ENCODE results near the gene PADI3. TPM values are rescaled to one million over a fixed set of nuclear protein-coding genes. Genes with fewer than 3 reads are reported as not detected.
A peak's percentile ranks its signal among the peaks of the same experiment; 100 is the strongest.

Gene PADI3
- polyA plus RNA-seq, 1 donor (not counting 4 experiments of a cell fraction or from before 2014, with no cell fraction given) = 6.1 TPM

DNA sequence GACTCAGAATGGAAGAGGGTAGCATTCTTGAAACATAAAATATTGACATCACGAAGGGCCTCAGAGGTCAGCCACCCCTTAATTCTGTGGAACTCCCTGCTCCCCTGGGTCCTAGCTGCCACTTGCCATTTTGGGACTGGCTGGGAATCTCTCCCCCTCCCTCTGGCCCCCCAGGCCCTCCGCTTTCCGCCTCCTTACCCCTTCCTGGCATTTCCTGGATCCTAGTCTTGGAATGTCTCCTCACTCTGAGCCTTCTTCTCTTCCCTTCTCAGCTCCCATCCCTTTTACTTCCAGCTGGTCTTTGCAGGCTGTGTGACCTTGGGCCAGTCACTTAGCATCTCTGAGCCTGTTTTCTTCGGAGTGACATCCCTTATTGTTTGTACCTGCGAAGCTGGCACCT, 39.5 kb upstream of the PADI3 start:
- dilution Hi-C loops (cut with MboI; ENCODE audit: extremely low pct_ligation_motif_present, low sequenced_read_pairs) = no loop called here
- TF ChIP-seq, protein P1, sequence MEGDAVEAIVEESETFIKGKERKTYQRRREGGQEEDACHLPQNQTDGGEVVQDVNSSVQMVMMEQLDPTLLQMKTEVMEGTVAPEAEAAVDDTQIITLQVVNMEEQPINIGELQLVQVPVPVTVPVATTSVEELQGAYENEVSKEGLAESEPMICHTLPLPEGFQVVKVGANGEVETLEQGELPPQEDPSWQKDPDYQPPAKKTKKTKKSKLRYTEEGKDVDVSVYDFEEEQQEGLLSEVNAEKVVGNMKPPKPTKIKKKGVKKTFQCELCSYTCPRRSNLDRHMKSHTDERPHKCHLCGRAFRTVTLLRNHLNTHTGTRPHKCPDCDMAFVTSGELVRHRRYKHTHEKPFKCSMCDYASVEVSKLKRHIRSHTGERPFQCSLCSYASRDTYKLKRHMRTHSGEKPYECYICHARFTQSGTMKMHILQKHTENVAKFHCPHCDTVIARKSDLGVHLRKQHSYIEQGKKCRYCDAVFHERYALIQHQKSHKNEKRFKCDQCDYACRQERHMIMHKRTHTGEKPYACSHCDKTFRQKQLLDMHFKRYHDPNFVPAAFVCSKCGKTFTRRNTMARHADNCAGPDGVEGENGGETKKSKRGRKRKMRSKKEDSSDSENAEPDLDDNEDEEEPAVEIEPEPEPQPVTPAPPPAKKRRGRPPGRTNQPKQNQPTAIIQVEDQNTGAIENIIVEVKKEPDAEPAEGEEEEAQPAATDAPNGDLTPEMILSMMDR (optimal IDR thresholded peaks at IDR 0.05 in 1 of 3, IDR thresholded peaks at IDR 0.05 in 1 of 3, conservative IDR thresholded peaks at IDR 0.05 in 1 of 3; ENCODE audit: extremely low read depth in 1 of 3, insufficient read depth in 2 of 3, low read length in 3 of 3) = no peak
- no peak for TF ChIP-seq EZH2 (IDR thresholded peaks at IDR 0.05; ENCODE audit: low read length)
- DNase-seq (ENCODE audit: low read depth, low spot score) (no peak), FAIRE-seq (no peak)
- no peaks in the 10 kb centered on the region for H3K27me3 ChIP-seq (ENCODE audit: control insufficient read depth, extremely low read depth, insufficient read depth, low read length)
- H3K4me3 ChIP-seq (ENCODE audit: control insufficient read depth in 2 of 3, extremely low read depth in 1 of 3, insufficient read depth in 2 of 3, low read depth in 1 of 3, low read length in 3 of 3) = no peak overlapping the region
- peaks cover 2% of the 10 kb centered on the region for H3K9me1 ChIP-seq (ENCODE audit: control insufficient read depth, extremely low read depth, insufficient read depth, low read length)
- peaks cover 62% of the 10 kb centered on the region for H3K4me1 ChIP-seq (ENCODE audit: control insufficient read depth, extremely low read depth, insufficient read depth, low read length)
- no peaks in the 10 kb centered on the region for H3K79me2 ChIP-seq (ENCODE audit: control insufficient read depth, insufficient read depth, low read length)
- no peak overlapping the region for H3K27ac ChIP-seq (ENCODE audit: control insufficient read depth, insufficient read depth, low read length)
- H2AFZ ChIP-seq (ENCODE audit: control insufficient read depth, low read length) = no peak overlapping the region
- no peaks in the 10 kb centered on the region for H4K20me1 ChIP-seq (ENCODE audit: control insufficient read depth, extremely low read depth, insufficient read depth, low read length)
- no peaks in the 10 kb centered on the region for H3K36me3 ChIP-seq (ENCODE audit: control insufficient read depth in 2 of 2, extremely low read depth in 1 of 2, insufficient read depth in 2 of 2, low read length in 2 of 2)
- no peak overlapping the region for H3K4me2 ChIP-seq (ENCODE audit: control insufficient read depth, extremely low read depth, insufficient read depth, low read depth, low read length)
- peak overlapping the region; percentile 7 for H3K9ac ChIP-seq (ENCODE audit: control insufficient read depth, extremely low read depth, insufficient read depth, low read length)
- no peaks in the 10 kb centered on the region for H3K9me3 ChIP-seq (ENCODE audit: control insufficient read depth, low read depth, low read length)

DNA sequence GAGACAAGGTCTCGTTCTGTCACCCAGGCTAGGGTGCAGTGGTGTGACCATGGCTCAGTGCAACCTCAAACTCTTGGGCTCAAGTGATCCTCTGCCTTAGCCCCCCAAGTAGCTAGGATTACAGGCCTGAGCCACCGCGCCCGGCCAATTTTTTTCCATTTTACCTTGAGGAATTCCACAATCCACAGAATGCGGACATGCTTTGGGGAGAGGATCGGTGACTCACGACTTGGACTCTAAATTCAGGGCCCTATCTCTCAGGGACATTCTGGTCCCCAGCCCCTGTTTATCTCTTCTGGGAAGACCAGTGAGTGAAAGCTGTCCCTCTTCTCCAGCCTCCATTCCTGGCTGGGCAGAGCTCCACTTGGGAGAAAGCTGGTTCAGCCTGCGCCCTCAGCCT, 38.7 kb upstream of the PADI3 start:
- Histone ChIP-seq H3K4me3 (ENCODE audit: control insufficient read depth in 2 of 3, extremely low read depth in 1 of 3, insufficient read depth in 2 of 3, low read depth in 1 of 3, low read length in 3 of 3) (no peak overlapping the region), H3K4me1 (ENCODE audit: control insufficient read depth, extremely low read depth, insufficient read depth, low read length) (peaks cover 63% of the 10 kb centered on the region), H3K9me3 (ENCODE audit: control insufficient read depth, low read depth, low read length) (no peaks in the 10 kb centered on the region), H3K4me2 (ENCODE audit: control insufficient read depth, extremely low read depth, insufficient read depth, low read depth, low read length) (no peak overlapping the region), H3K9ac (ENCODE audit: control insufficient read depth, extremely low read depth, insufficient read depth, low read length) (no peak overlapping the region), H3K79me2 (ENCODE audit: control insufficient read depth, insufficient read depth, low read length) (no peaks in the 10 kb centered on the region), H3K27ac (ENCODE audit: control insufficient read depth, insufficient read depth, low read length) (no peak overlapping the region), H4K20me1 (ENCODE audit: control insufficient read depth, extremely low read depth, insufficient read depth, low read length) (no peaks in the 10 kb centered on the region), H2AFZ (ENCODE audit: control insufficient read depth, low read length) (no peak overlapping the region), H3K27me3 (ENCODE audit: control insufficient read depth, extremely low read depth, insufficient read depth, low read length) (no peaks in the 10 kb centered on the region), H3K36me3 (ENCODE audit: control insufficient read depth in 2 of 2, extremely low read depth in 1 of 2, insufficient read depth in 2 of 2, low read length in 2 of 2) (no peaks in the 10 kb centered on the region), H3K9me1 (ENCODE audit: control insufficient read depth, extremely low read depth, insufficient read depth, low read length) (peaks cover 2% of the 10 kb centered on the region)
- DNase-seq (ENCODE audit: low read depth, low spot score) = no peak
- no peak for FAIRE-seq
- TF ChIP-seq, protein P1 (optimal IDR thresholded peaks at IDR 0.05 in 1 of 3, IDR thresholded peaks at IDR 0.05 in 1 of 3, conservative IDR thresholded peaks at IDR 0.05 in 1 of 3; ENCODE audit: extremely low read depth in 1 of 3, insufficient read depth in 2 of 3, low read length in 3 of 3) = no peak
- no peak for TF ChIP-seq EZH2 (IDR thresholded peaks at IDR 0.05; ENCODE audit: low read length)
- dilution Hi-C loops (cut with MboI; ENCODE audit: extremely low pct_ligation_motif_present, low sequenced_read_pairs) = no loop called here
